ENCODE data around the gene TEX2.
A peak's percentile ranks its signal among the peaks of the same experiment; 100 is the strongest.
"Not testable (repeated sequence)": the region's sequence is repeated elsewhere in the genome, so short reads cannot be mapped to it uniquely, and the experiment has no call there.

TEX2 gene

DNA sequence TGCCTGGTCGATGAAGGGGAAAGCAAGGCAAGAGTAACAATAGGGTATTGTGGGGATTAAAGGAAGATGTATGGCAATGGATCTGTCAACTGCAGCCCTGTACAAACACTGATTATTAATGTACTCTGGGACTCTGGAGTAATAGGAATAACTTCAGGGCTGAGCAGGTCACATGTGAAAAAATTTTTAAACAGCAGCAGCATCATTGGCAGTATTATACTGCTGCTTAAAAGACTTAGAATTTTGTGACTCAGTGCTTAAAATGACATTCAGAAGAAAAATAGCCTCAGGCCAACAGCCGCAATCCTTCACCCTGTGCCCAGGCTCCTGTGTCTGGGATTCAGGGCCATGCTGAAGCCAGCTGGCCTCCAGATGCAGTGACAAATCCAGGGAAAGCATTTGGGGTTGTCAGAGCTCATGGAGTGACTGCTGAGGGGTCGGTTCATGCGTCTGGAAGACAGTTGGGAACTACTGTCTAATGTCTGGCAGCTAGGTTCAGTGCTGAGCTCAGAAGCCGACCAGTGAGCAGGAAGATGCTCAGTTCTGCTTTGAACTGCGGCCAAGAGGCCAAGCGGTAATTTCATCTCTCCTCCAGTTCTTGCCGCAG is 22.2 kb downstream of the TEX2 start:
- peak in 13 of 56 donors; percentile 2 to 51 (median 16) for DNase-seq

DNA sequence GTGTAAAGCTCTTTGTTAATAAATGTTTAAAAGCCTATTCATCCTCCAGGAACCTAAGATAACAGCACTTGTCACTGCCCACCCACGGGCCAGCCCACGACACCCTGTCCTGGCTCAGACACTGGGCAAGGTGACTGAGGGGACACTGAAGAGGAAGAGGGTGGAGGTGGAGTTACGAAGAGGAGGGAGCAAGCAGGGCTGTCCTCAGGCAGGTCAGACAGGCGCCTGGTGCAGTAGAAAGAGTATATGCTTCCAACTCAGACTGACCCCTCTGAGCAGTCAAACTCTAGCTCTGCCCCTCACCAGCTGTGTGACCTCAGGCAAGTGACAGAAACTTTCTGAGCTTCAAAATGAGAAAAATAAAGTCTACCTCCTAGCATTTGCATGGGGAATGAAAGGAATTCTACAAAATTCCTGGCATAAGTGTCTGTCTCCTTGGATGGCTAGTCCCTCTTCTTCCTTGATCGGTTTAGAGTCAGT is 22.8 kb downstream of the TEX2 start:
- no peak for DNase-seq

DNA sequence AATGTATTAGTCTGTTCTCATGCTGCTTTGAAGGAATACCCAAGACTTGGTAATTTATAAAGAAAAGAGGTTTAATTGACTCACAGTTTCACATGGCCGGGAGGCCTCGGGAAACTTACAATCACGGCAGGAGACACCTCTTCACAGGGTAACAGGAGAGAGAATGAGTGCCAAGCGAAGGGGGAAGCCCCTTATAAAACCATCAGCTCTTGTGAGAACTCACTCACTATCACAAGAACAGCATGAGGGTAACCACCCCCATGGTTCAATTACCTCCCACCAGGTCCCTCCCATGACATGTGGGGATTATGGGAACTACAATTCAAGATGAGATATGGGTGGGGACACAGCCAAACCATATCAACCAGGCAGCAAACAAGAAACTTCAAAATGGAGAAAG is 24.6 kb downstream of the TEX2 start:
- not testable (repeated sequence) for DNase-seq

DNA sequence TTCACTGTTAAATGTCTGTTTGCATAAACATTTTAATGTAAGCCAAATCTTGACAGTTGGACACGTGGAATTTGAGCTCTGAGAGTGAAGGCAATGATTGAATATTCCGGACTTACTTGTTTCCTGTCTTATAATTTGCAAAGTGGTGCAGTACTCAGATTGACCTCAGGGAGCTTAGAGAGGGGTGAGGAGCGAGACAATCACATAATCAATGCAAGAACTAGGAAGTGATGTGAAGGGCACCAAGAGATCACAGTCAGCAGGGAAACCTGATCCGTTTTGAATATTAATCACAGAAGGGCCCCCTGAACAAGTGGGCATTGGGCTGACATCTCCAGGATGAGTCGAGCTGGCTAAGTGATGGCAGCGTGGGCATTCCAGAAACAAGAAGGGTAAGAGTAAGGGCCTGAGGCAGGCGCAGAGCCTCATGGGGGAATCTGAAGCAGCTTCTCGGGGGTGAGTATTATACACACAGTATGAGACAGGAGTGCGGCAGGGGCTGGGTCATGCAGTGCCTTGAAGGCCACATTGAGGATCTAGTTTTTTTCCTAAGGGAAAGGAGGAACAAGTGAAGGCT is 26.1 kb downstream of the TEX2 start:
- no peak for DNase-seq

DNA sequence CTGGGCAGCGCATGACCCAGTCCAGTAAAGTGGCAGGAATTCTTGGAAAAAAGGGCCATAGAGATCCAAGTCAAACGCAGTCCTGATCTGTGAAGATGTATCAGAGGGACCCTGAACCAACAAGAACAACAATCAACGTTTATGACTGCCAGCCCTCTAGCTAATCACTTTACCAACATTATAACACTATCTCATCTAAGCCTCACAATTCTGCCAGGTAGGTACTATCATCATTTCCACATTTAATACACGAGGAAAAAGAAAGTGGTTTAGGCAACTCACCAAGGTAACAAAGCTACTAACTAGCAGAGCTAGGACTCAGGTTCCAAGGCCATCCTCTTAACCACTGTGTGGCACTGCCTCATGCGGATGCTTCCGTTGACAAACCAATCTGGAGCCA is 28.1 kb downstream of the TEX2 start:
- no peak for DNase-seq

DNA sequence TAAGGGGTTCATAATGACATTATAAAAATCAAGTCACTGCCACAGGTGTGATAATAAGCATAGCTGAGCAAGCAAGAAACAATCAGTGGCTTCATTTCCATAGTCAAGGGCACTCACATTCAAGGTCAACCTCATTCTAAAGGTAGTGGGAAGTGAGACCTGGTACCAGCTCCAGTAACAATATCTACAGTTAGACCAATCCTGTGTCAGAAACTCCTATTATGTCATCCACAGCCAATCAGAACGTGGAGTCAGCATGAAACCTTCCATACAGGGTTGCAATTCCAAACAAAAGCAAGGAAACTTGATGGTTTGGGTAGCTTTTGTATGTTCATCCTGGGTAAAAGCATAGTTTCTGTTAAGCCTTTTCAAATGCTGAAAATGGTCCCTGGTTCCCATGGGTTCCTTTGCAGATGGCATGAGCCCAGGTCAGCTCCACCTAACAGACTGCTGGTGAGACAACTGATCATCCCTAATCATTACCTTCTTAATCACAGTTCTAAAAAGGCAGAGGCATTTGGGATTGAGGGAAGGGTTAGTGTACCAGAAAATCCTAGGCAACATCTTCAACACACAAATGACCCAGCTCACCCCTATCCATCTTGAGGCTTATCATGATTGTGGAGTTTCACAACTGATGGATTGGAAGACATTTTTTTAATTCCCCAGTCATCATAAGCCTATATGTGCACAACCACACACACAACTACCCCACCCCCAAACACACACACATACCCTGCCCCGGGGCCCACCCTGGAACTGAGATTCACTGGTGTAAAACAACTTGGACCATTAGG is 30.4 kb downstream of the TEX2 start:
- no peak for DNase-seq

DNA sequence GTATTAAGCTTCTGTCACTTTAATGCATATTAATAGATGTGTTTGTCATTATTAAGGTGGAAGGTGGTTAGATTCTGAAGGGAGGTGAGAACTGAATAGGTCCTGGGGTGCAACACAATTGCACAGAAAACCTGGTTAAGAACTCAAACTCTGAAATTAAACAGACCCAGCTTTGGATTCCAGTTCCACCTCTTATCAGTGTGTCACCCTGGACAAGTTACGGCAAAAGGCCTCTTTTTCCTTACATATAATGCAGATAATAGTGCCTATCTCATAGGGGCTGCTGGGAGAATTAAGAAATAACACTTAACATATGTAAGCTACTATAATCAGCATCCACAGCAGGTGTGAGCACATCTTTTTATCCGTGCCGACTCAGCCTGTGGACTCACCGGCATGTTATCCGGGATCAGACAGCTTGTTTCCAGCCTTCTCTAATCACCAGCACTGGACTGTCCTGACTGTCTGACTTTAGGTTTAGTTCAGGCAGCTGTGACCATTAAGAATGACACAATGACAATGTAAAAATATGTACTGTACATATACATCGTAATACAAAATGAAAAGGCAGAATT is 31.4 kb downstream of the TEX2 start:
- no peak for DNase-seq

DNA sequence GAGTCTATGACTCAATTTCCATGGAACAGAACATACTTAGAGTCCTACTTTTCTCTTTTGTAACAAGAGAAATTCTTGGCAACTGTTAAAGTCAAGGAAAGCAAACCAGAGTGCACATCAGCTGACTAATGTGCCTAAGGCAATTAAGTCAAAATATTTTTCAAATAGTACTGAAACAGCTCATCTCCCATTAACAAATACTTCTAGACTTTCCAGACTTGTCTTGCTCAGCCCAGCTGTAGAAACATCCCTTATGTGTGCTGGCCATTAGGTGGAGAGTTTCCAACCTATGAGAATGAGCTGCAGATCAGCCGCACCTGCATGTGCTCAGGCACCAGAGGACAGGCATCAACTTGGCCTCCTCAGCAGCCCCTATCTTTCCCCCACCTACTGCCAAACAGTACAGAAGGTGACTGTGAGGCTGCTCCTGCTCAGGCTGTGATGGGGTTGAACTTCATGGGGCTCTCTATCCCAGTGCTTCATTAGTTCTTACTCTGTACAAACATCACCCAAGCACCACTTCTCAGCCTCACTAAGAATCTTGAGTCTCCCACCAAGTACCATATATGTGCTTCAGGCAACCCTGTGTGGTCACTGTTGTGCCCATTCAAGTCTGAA is 32.2 kb downstream of the TEX2 start:
- DNase-seq: no peak

DNA sequence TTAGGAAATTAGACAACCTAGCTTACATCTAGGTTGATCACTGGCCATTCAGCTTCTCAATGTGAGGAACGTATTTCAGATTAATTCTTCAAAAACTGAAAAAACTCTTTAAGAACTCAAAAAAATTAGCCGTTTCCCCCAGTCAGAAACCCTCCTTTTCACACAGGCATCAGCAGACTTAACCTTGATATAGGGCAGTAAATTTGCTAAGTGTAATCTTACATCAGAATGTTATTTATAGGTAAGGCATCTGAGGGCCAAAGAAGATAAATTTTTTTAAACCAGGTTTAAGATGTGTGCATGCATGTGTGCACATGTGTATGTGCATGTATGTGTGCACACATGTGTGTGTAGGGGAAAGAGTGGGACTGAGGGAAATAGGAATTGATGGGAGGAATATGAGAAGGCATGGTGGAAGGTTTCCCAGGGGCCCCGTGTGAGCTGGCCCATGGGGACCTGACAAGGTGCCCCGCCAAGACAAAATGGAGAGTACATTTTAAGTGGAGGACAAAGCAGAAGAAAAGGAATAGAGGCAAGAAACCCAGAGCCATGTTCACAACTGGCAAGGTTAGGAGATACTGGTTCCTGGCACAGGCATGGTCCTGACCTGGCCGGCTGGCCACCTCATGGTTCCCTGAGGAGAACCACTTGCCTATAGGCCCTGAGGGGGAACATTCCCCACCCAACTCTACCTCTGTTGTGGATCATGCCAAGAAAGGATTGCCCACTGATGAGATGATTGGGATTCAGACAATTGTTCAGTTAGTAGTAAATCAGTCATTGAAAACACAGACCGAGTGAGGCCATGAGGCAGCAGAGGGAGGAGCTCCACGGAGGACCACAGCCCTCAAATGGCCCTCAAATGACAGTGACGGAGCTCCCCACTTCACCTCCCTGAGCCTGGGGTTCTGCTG is 33.0 kb downstream of the TEX2 start:
- no peak for DNase-seq

DNA sequence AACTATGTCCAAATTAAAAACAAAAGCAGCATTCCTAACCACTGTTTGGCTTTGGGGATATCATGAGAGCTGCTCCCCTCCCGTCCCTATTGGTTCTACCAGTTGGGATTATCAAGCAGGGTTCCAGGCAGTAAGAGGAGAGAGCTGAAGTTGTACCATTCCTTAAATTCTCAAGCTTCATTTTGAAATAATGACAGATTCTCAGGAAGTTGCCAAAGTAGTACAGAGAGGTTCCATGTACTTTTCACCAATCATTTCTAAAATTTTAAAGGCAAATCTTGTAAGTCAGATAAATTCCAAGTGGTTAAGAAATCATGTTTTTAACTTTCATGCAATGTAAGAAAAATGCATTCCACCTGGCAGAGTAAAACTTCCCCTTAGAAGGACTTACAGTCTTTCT is 36.9 kb downstream of the TEX2 start:
- DNase-seq: no peak

DNA sequence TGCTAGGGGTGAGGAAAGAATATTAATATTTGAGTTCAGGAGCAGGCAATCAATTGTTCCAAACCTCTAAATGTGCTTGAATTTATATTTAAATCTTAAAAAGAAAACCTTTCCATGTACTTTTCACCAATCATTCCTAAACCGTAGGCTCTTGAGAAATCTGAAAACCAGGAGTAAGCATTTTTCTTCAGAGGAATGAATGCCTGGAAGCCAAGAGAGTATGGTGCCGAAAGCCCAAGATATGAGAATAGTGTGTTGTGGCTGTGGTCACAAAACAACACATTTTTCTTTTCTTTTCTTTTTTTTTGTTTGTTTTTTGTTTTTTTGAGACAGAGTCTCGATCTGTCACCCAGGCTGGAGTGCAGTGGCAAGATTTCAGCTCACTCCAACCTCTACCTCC is 37.6 kb downstream of the TEX2 start:
- no peak for DNase-seq

DNA sequence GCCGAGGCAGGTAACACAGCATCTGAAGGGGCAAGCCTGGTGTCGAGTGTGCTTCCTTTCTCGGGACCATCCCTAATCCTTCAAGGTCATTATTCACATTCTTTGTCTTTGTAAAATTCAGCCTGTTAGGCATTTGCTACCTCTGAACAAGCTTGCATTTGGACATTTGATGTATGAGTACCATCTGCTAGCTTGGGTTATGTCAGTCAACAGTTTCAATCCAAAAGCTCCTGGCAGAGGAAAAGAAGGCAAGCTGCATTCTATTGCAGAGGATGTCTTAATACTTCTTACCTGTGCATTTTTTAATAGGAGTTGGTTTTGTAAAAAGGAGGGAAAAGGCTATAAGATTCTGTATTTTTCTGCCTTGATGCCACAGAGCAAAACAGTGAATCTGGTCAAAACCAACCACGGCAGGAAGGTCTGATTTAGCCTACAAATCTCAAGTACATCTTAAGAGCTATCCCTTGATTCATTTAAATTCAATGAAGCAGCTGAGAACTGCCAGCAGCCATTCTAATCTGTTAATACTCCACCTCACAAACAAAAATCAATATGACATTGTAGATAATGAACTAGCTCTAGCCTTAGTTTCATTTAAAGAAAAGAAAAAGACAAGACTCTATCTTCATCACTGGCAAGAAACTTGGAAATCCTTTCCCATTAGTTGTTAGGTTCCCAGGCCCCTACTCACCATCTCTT is 39.0 kb downstream of the TEX2 start:
- DNase-seq: no peak

DNA sequence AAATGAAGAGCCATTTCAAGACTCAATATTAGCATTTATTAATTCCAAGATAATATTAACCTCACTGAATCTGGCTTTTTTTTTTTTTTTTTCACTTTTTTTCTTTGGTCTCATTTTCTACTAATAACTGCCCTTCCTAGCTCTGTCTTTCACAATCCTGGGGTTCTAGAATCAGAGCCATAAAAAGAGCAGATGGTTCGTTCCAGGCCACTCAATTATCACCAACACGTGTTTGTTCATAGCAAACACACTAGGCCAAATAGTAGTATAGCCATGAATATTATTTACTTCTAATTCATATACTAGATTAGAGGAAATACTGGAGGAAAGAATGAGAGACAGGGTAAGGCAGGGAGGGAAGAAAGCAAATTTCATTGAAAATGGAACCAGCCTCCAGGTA is 39.8 kb downstream of the TEX2 start:
- no peak for DNase-seq

DNA sequence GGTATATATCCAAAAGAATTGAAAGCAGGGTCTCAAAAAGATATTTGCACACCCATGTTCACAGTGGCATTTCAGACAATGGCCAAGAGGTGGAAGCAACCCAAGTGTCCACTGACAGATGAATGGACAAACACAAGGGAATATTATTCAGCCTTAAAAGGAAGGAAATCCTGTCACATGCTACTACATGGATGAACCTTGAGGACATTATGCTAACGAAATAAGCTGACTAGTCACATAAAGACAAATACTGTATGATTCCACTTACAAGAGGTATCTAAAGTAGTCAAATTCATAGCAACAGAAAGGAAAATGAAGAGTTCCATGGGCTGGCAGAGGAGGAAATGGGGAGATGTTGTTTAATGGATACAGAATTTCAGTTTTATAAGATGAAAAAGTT is 41.4 kb downstream of the TEX2 start:
- DNase-seq: no peak

DNA sequence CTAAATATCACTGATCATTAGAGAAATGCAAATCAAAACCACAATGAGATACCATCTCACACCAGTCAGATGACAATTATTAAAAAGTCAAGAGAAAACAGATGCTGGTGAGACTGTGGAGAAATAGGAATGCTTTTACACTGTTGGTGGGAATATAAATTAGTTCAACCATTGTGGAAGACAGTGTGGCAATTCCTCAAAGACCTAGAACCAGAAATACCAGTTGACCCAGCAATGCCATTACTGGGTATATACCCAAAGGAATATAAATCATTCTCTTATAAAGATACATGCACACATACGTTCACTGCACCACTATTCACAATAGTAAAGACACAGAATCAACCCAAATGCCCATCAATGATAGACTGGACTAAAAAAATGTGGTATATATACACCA is 42.5 kb downstream of the TEX2 start:
- DNase-seq: not testable (repeated sequence)

DNA sequence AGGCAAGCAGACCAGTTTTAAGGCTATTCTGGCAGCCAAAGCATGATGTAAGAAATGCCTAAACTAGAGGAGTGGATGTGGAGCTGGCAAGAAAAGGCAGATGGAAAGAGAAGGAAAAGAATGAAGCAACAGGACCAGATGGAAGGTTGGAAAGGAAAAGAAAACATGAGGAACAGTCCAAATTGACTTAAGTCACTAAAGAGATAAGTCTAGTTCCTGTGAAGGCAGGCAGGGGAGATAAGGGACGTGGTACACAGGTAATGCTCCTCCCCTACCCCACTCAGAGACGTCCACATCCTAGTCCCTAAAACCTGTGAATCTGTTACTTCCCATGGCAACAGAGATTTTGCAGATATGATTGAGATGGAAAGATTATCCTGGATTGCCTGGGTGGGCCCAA is 43.5 kb downstream of the TEX2 start:
- no peak for DNase-seq

DNA sequence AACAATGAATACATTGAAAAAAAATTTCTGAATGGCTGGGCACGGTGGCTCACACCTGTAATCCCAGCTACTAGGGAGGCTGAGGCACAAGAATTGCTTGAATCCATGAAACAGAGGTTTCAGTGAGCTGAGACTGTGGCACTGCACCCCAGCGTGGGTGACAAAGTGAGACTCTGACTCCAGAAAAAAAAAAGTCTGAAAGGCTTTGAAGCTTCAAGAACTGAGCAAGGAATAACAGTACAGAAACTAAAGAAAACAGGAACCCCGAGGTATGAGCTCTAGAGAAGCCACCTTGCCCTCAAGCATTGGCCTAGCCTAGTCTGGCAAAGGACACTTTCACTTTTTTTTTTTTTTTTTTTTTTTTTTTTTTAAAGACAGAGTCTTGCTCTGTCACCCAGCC is 45.0 kb downstream of the TEX2 start:
- no peak for DNase-seq

DNA sequence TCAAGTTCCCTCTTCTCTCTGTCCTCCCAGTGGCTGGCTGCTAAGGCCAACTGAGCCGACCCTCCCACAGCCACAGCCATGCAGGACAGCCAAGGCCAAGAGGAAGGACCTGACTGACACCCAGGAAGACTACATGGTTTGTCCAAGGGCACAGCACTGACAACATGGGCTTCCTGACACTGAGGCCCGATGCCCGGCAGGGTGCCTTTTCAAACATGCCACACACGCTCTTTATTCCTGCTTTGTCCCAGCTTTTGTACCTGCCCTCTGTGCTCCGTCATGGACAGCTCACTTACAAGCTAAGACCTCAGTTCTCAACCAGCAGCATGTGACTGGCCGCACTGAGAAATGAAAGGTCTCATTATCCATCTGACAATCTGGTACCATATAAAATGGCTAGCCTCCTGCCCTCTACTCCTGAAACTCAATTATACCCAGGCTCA is 45.8 kb downstream of the TEX2 start:
- peak in 19 of 56 donors; percentile 8 to 53 (median 28) for DNase-seq

DNA sequence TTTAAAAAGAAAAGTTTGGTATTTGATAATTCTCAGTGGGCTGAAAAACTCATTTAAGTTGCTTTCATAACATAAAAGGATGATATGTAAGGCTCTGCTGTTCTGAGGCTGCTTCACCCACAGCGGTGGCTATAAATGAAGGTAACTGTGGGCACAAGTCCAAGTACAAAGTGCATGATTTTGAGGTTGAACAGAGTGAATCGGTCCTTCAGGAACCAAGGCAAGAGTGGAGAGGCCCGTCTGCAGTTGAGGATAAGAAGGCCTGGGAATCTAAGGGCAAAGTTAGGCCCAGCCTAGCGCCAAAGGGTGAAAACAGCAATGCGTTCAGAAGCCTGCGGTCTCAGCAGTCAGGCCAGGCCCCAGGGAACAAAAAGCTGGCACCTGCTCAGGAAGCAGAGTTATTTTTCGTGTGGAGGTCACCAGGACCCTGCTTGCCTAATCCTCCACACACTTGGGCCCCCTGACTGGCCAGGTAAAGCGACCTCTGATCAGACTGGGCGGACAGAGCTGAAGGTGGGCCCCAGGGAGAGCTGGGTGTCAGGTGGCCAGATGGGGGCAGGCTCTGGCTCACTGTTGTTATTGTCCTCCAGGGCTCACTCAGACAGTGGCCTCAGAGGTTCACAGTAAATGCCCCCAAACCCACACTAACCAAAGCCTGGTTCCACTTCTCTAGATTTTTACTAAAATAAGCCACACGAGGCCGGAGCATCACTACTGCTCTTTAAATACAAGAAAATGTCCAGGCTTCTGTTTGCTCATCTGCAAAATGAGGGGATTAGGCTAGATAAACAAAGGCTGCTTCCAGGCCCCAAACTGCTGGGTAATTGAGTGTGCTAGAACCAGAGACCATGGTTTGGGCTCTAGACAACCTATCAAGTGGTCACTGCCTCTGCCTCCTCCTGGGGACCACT is 46.5 kb downstream of the TEX2 start:
- peak in 2 of 56 donors; percentile 26 to 36 for DNase-seq
